AG09319 (cell line): ENCODE data around the gene STK33.
"Not testable (repeated sequence)": the region's sequence is repeated elsewhere in the genome, so short reads cannot be mapped to it uniquely, and the experiment has no call there.

Experiments used
- DNase-seq: peaks from one replicate; pipeline ENCODE4 v3.0.0-alpha.2; 2010; ENCODE audit warnings: low read depth; ENCODE audit errors: extremely low read depth
- TF ChIP-seq, protein P1 (sequence below): IDR thresholded peaks from 2 replicates; pipeline ENCODE4 v1.5.1; 2011; ENCODE audit warnings: low read depth, mild to moderate bottlenecking, inconsistent platforms, low read length, moderate library complexity

Gene STK33

DNA sequence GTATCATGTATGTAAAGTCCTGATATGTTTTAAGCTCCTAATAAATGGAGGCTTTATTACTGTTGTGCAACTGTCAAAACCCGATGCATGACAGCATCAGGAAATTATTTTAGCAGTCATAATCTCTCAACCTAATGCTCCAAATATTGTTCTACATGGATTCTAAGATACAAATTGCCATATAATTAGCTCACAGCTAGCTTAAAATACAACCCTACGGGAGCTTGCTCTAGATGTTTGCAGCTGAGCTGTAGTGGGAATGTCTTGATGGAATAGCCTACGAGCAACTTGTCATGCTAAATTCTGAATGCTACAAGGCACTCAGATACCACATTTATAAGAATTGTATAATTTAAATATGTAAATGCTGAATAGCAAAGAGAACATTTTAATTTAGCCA is 109.8 kb downstream of the STK33 start:
- no peak for DNase-seq
- TF ChIP-seq, protein P1, sequence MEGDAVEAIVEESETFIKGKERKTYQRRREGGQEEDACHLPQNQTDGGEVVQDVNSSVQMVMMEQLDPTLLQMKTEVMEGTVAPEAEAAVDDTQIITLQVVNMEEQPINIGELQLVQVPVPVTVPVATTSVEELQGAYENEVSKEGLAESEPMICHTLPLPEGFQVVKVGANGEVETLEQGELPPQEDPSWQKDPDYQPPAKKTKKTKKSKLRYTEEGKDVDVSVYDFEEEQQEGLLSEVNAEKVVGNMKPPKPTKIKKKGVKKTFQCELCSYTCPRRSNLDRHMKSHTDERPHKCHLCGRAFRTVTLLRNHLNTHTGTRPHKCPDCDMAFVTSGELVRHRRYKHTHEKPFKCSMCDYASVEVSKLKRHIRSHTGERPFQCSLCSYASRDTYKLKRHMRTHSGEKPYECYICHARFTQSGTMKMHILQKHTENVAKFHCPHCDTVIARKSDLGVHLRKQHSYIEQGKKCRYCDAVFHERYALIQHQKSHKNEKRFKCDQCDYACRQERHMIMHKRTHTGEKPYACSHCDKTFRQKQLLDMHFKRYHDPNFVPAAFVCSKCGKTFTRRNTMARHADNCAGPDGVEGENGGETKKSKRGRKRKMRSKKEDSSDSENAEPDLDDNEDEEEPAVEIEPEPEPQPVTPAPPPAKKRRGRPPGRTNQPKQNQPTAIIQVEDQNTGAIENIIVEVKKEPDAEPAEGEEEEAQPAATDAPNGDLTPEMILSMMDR = no peak

DNA sequence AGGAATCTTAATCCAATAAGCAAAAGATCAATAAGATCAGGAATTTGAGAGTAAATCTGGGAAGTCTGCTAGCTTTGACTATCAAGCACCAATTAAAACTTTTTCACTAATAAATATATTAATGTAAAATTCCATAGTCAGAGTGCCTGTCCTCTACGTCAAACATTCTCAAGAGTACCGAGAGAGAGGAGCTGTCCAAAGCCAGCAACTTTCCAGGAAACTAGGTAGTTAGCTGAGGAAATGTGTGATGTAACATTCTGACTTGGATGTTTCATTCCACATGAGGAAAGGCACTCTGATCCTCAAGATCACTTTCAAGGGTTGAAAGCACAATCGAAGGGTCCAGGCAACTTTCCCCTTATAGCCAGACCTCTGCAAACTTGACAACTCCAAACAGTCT is 113.2 kb downstream of the STK33 start:
- TF ChIP-seq, protein P1 = no peak
- DNase-seq = no peak

DNA sequence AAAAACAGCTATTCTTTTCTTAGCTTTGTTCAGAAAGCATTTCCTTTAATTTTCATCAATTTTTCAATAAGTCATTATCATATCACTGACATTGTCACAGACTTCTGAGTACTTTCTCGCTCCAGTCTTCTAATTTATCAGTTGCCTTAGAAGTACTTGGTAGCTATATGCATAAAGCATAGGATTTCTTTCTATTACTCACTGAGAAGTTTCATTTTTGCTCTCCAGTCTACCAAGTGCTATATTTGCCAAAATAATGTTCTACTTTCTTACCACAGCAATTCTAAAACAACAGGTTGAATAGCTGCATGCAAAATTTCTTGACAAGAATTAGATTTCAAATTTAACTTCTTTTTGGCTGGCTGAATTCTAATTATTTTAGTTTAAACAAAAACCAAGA is 116.3 kb downstream of the STK33 start:
- no peak for DNase-seq
- TF ChIP-seq, protein P1 = no peak

DNA sequence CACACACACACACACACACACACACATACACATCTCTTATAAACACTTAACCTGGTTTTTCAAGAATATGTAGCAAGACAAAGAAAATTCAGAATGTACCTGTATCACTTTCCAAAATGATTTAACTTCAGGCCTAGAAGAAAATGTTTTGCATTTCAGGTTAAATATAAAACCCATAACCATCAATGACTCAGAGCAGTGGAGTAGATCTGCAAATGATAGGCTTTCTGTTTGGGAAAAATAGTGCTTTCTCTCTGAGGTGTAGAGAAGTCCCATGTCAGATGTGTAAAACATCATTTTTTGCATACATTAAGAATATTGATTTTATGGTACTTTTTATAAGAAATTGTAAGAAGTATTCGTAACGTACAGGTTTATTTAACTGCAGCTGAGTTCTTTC is 116.9 kb downstream of the STK33 start:
- TF ChIP-seq, protein P1 = no peak
- DNase-seq = no peak

DNA sequence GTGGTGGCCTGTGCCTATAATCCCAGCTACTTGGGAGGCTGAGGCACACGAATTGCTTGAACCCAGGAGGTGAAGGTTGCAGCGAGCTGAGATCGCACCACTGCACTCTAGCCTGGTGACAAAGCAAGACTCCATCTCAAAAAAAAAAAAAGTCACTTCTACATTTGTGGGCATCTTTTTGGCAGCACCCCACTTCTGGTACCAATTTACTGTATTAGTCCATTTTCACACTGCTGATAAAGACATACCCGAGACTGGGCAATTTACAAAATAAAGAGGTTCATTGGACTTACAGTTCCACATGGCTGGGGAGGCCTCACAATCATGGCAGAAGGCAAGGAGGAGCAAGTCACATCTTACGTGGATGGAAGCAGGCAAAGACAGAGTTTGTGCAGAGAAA is 126.2 kb downstream of the STK33 start:
- DNase-seq = not testable (repeated sequence)

DNA sequence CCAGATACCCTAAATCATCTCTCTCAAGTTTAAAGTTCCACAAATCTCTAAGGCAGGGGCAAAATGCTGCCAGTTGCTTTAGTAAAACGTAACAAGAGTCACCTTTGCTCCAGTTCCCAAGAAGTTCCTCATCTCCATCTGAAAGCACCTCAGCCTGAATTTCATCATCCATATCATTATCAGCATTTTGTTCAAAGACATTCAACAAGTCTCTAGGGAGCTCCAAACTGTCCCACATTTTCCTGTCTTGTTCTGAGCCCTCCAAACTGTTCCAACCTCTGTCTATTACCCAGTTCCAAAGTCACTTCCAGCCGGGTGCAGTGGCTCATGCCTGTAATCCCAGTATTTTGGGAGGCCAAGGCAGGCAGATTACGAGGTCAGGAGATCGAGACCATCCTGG is 126.7 kb downstream of the STK33 start:
- not testable (repeated sequence) for DNase-seq

DNA sequence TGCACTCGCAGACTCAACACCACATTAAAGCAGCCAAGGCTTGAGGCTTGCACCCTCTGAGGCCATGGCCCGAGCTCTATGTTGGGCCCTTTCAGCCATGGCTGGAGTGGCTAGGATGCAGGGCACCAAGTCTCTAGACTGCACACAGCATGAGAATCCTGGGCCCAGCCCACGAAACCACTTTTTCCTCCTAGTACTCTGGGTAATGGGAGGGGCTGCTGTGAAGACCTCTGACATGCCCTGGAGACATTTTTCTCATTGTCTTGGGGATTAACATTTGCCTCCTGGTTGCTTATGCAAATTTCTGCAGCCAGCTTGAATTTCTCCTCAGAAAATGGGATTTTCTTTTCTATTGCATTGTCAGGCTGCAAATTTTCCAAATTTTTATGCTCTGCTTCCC is 127.1 kb downstream of the STK33 start:
- not testable (repeated sequence) for DNase-seq

DNA sequence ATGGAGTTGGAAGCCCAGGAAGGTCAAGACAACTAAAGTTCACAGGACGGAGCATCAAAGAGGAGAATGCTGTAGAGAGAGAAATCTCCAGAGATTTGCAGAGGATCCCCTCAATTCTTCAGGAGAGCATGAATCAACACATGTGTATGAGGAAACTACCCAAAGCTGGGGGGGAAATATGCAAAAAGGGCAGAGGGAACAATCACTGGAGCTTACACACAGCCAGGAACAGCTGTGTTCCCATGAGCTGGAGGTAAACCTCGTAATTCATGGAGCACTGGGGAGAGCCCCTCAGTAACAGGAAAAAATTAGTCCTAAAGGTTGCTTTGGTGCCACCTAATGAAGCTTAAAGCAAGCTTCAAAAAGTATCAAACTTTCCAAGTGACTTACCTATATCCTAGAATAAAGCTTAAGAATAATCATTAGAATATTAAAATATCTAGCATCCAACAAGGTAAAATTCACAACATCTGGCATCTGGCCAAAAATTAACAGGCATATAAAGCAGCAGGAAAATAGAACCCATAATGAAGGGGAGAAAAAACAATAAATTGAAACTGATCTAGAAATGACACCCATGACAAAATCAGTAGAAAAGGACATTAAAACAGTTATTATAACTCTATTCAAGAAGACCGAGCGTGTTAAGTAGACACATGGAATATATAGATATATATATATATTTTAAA is 134.2 kb downstream of the STK33 start:
- DNase-seq = no peak
- TF ChIP-seq, protein P1 = no peak

DNA sequence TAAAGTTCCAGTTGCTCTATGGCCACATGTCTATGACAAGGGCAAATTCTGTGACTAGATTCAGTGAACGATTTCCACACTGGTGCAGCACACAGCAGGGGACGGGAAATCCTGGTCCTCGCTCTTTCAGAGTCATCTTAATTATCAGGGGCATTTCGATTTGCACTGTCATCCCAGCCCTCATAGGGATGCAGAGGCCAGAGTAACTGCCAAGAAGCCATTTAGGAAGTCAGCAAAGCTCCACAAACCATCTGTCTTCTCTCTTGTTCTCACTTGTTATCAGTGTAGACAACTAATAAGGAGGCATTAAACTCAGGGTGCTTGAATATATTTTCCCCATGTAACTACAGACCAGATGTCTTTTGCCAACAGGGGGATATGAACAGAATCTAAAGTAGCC is 151.7 kb downstream of the STK33 start:
- DNase-seq = no peak

More for the DNA sequence above, 151.7 kb downstream of the STK33 start:
- TF ChIP-seq, protein P1 = no peak
